ENCODE measurements around the gene CRX. TPM values are rescaled to one million over a fixed set of nuclear protein-coding genes. Genes with fewer than 3 reads are reported as not detected.
A peak's percentile ranks its signal among the peaks of the same experiment; 100 is the strongest.

Gene CRX
- total RNA-seq, 1 experiment from 2014 or later: 0.13 TPM

DNA sequence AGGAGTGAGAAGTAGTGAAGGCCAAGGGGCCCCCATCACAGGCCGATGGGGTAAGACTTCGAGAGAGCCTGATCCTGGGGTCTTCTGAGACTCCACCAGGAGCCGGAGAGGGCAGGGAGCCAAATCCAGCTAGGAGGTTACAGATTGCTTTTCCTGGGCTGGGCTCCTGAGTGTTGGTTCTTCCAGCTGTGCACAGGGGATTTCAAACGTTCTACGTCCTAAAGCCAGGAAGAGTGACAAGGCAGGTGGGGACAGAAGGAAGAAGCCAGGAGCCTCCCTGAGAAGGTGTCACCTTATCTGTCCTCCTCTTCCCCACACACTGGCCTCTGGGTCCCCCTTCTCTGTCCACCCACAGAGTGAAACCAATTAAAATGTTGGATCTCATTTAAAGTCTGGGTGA is 21.2 kb downstream of the CRX start:
- Histone ChIP-seq H2BK20ac (ENCODE audit: low read depth, low read length, poor library complexity, severe bottlenecking) (no peak overlapping the region), H2AK5ac (ENCODE audit: insufficient read length, low read length) (no peak overlapping the region), H3K56ac (ENCODE audit: insufficient read length, low read depth, low read length) (no peak overlapping the region), H3K27me3 (ENCODE audit: insufficient read depth, low read length) (no peaks in the 10 kb centered on the region), H3K9ac (ENCODE audit: extremely low read depth, insufficient read length, low read length) (no peak overlapping the region), H3K23ac (ENCODE audit: insufficient read length, low read depth, low read length) (no peak overlapping the region), H2BK12ac (ENCODE audit: insufficient read length, low read depth, low read length) (no peak overlapping the region), H3K79me2 (ENCODE audit: insufficient read depth, low read length) (no peaks in the 10 kb centered on the region), H3K14ac (ENCODE audit: insufficient read depth, low read length) (no peak overlapping the region), H4K8ac (replicated peaks; ENCODE audit: insufficient read length, low read depth, low read length) (no peak overlapping the region), H3K79me1 (ENCODE audit: insufficient read depth, low read depth, low read length, poor library complexity, severe bottlenecking) (no peaks in the 10 kb centered on the region), H4K5ac (ENCODE audit: insufficient read length, low read depth, low read length) (no peak overlapping the region), H3K27ac (ENCODE audit: insufficient read length, low read depth, low read length) (no peak overlapping the region), H3T11ph (ENCODE audit: low read length) (no peak overlapping the region), H2AFZ (ENCODE audit: low read length) (no peak overlapping the region), H3K18ac (ENCODE audit: insufficient read length, low read depth, low read length) (no peak overlapping the region), H3K4me1 (ENCODE audit: insufficient read depth, low read length) (no peaks in the 10 kb centered on the region), H2BK15ac (ENCODE audit: low read depth, low read length) (no peak overlapping the region), H2BK5ac (ENCODE audit: insufficient read length, low read length) (no peak overlapping the region), H4K20me1 (ENCODE audit: control insufficient read depth, insufficient read depth, insufficient read length) (no peaks in the 10 kb centered on the region), H3K4ac (ENCODE audit: low read depth, low read length) (no peak overlapping the region), H3K9me3 (ENCODE audit: control insufficient read depth, low read depth, low read length) (no peaks in the 10 kb centered on the region), H3K4me2 (ENCODE audit: insufficient read depth, insufficient read length, low read length) (no peak overlapping the region), H4K91ac (ENCODE audit: insufficient read length, low read depth, low read length) (no peak overlapping the region), H3K23me2 (ENCODE audit: insufficient read length, low read depth, low read length, poor library complexity, severe bottlenecking) (no peaks in the 10 kb centered on the region), H2BK120ac (ENCODE audit: low read depth, low read length, poor library complexity, severe bottlenecking) (no peak overlapping the region)
- no CpG with 5 or more reads among the region's 5 CpGs for WGBS (ENCODE audit: extremely low coverage, insufficient read length, low lambda C conversion rate)
- Mint-ChIP-seq H3K4me3 (no peak overlapping the region), H3K9me3 (no peaks in the 10 kb centered on the region), H3K36me3 (ENCODE audit: insufficient read depth in 1 of 3, low read depth in 3 of 3) (no peaks in the 10 kb centered on the region), H3K27me3 (ENCODE audit: low read depth) (no peaks in the 10 kb centered on the region; the same call in 1 of the 2 replicates), H3K4me1 (peaks cover 19 to 25% of the 10 kb centered on the region in 2 experiments), H3K27ac (0 out of 7 replicates have a peak overlapping the region, but pooled peaks of 2 of the 3 experiments have one; percentile 34 to 71)
- DNase-seq: no peak
- TF ChIP-seq, protein P1, sequence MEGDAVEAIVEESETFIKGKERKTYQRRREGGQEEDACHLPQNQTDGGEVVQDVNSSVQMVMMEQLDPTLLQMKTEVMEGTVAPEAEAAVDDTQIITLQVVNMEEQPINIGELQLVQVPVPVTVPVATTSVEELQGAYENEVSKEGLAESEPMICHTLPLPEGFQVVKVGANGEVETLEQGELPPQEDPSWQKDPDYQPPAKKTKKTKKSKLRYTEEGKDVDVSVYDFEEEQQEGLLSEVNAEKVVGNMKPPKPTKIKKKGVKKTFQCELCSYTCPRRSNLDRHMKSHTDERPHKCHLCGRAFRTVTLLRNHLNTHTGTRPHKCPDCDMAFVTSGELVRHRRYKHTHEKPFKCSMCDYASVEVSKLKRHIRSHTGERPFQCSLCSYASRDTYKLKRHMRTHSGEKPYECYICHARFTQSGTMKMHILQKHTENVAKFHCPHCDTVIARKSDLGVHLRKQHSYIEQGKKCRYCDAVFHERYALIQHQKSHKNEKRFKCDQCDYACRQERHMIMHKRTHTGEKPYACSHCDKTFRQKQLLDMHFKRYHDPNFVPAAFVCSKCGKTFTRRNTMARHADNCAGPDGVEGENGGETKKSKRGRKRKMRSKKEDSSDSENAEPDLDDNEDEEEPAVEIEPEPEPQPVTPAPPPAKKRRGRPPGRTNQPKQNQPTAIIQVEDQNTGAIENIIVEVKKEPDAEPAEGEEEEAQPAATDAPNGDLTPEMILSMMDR (conservative IDR thresholded peaks at IDR 0.05): no peak
